Lower leg skin (tissue), 4 donors: ENCODE data around the gene FUT6. TPM values are rescaled to one million over a fixed set of nuclear protein-coding genes. Genes with fewer than 3 reads are reported as not detected.

Experiments used
- DNase-seq, 2 donors: peaks; one replicate each; pipeline ENCODE4 v3.0.0-alpha.2; 2019; ENCODE audit warnings: low spot score in 2 of 2
- H3K4me3 ChIP-seq: fragments of 200-600 bp; sonication (generic); 2 replicates; pipeline ENCODE4 v1.5.1; 2017; ENCODE audit warnings: mild to moderate bottlenecking, low read depth; ENCODE audit not compliant: poor library complexity, severe bottlenecking
- CTCF ChIP-seq, 3 donors: fragments of 450-650 bp; IDR thresholded peaks; one replicate each; pipeline ENCODE4 v1.5.1; 2016; ENCODE audit warnings: antibody characterized with exemption in 3 of 3, mild to moderate bottlenecking in 3 of 3, moderate library complexity in 2 of 3
- POLR2A ChIP-seq, 2 donors: fragments of 450-650 bp; IDR thresholded peaks; one replicate each; pipeline ENCODE4 v1.6.1; 2016 to 2017; ENCODE audit warnings: antibody characterized with exemption in 2 of 2, mild to moderate bottlenecking in 1 of 2, moderate library complexity in 1 of 2
- WGBS, 2 donors: methylation state at CpG; one replicate each; pipeline ENCODE4 v1.1.5; 2018; 5-methylcytosine and 5-hydroxymethylcytosine counted together
- intact Hi-C: fragments of 100-400 bp; cut with DNase I; formaldehyde crosslinking; loops from one replicate; pipeline ENCODE4 v1.15.0; 2023; ENCODE audit warnings: low total_unique reads
- total RNA-seq, 4 donors: library from RNA; depleted of rRNA; stranded (reverse); fragments of >200 nt; gene quantifications; one replicate each; pipeline ENCODE4 v1.1.0, GENCODE V29; 2016

Gene FUT6
- total RNA-seq, 4 donors from 2014 or later = 0.23 to 0.29 TPM; not detected in 2

DNA sequence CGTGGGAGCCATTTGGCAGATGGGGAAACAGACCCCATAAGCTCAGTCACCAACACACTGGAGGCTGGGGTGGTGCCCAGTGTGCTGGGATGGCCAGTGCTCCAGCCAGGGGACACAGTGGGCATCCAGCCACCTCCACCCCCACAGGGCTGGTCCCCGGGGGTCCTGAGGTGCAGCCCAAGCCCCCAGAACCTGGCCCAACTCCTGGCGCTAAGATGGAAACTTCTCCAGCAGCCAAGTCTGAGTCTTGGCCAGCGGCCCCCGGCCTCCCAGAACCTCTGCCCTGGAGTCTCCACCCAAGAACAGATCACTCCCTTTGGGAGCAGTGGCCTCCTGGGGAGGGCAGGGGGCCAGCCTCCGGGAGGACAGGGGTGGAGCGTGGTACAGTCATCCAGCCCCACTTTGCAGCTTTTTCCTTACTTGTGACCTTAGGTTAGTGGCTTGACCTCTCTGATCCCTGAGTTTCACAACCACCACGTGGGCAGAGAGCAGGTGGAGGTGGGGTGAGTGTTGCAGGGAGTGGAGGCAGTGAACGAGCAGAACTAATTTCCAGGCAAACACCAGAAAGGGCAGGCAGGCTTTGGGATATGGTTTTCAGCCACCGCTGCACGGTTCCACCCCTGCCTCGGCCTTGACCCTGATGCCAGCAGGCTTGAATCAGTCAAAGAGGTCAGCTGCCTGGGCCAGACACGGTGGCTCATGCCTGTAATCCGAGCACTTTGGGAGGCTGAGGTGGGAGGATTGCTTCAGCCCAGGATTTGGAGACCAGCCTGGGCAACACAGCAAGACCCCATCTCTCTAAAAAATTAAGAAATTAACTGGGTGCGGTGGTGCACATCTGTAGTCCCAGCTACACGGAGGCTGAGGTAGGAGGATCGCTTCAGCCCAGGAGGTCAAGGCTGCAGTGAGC lies 38.9 kb downstream of the FUT6 start:
- 63 to 73% methylated on average over 13 to 16 of the region's 17 CpGs for WGBS, 2 donors

GRCh38 chr19:5799247-5800241 lies 40.0 kb downstream of the FUT6 start:
- 66 to 68% methylated on average over 37 of the region's 37 CpGs for WGBS, 2 donors
- intact Hi-C loops = loop anchor here (10.0 kb wide), 1 partner anchor 225 kb away; no protein-coding TSS in a partner anchor
- no peak for DNase-seq

More for the DNA sequence above, 38.9 kb downstream of the FUT6 start:
- intact Hi-C loops = loop anchor here (10.0 kb wide), 1 partner anchor 224 kb away; no protein-coding TSS in a partner anchor
- DNase-seq = no peak
- TF ChIP-seq POLR2A (IDR thresholded peaks at IDR 0.05) (no peak), CTCF (IDR thresholded peaks at IDR 0.05) (no peak)
- no peak overlapping the region for H3K4me3 ChIP-seq

DNA sequence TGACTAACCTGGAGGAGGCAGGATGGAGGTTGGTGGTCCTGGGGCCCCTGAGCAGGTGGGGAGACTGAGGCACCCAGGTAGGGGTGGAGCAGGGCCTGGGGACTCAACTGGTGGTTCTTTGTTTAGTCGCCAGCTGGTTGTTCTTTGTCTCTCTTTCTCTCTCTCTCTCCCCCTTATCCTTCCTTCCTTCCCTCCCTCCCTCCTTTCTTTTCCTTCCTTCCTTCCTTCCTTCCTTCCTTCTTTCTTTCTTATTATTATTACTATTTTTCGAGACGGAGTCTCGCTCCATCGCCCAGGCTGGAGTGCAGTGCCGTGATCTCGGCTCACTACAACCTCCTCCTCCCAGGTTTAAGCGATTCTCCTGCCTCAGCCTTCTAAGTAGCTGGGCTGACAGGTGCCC lies 41.3 kb downstream of the FUT6 start:
- no peak overlapping the region for H3K4me3 ChIP-seq
- no peak for TF ChIP-seq CTCF (IDR thresholded peaks at IDR 0.05)
- TF ChIP-seq POLR2A (IDR thresholded peaks at IDR 0.05) = no peak
- no peak for DNase-seq
- intact Hi-C loops = no loop called here
- 86 to 87% methylated on average over 8 of the region's 8 CpGs for WGBS, 2 donors

More at GRCh38 chr19:5799247-5800241, 40.0 kb downstream of the FUT6 start:
- TF ChIP-seq POLR2A (IDR thresholded peaks at IDR 0.05) (no peak), CTCF (IDR thresholded peaks at IDR 0.05) (no peak)
- no peak overlapping the region for H3K4me3 ChIP-seq

- TF ChIP-seq POLR2A (IDR thresholded peaks at IDR 0.05) = no peak
- no peak for TF ChIP-seq CTCF (IDR thresholded peaks at IDR 0.05)
- H3K4me3 ChIP-seq = no peak overlapping the region
- WGBS, 2 donors = 84 to 91% methylated on average over 7 of the region's 7 CpGs
- DNase-seq = no peak
- intact Hi-C loops = no loop called here
Measured at GRCh38 chr19:5795382-5795919, 44.1 kb downstream of the FUT6 start.

DNA sequence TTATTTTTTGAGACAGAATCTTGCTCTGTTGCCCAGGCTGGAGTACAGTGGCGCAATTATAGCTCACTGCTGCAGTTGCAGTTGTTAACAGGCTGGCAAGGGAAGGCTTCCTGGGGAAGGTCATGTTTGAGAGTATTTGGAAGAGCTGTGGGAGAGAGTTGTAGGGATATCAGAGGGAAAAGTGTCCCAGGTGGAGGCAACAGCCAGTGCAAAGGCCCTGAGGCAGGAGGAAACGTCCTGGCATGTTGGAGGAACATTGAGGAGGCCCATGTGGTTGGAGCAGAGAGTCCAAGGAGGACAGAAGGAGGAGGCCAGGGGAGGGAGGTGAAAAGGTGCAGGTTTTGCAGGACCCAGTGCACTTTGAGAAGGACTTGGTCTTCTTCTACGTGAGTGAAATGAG lies 46.3 kb downstream of the FUT6 start:
- TF ChIP-seq POLR2A (IDR thresholded peaks at IDR 0.05) = no peak
- no peak for TF ChIP-seq CTCF (IDR thresholded peaks at IDR 0.05)
- no peak for DNase-seq
- intact Hi-C loops = no loop called here
- 86 to 87% methylated on average over 3 of the region's 3 CpGs for WGBS, 2 donors
- H3K4me3 ChIP-seq = no peak overlapping the region
